Smooth muscle cell (in vitro differentiated cells): ENCODE measurements around the gene RNF222. TPM values are rescaled to one million over a fixed set of nuclear protein-coding genes. Genes with fewer than 3 reads are reported as not detected.

Source experiments
- DNase-seq: peaks from one replicate; lab custom pipeline; 2025; ENCODE audit not compliant: unreplicated experiment; lab: John Stamatoyannopoulos, UW
- H2AFZ ChIP-seq: fragments of 200-600 bp; sonication (generic); 2 replicates; pipeline ENCODE4 v1.6.0; 2016; ENCODE audit warnings: antibody characterized with exemption, low read depth, mild to moderate bottlenecking
- H3F3A ChIP-seq: fragments of 200-600 bp; sonication (generic); 2 replicates; pipeline ENCODE4 v1.6.0; 2017; ENCODE audit warnings: antibody characterized with exemption, low read depth
- H3K27ac ChIP-seq: fragments of 200-600 bp; sonication (generic); 2 replicates; pipeline ENCODE4 v1.5.1; 2016; ENCODE audit warnings: low read depth, mild to moderate bottlenecking
- H3K27me3 ChIP-seq: fragments of 200-600 bp; sonication (generic); 2 replicates; pipeline ENCODE4 v1.6.1; 2016; ENCODE audit warnings: low read depth, mild to moderate bottlenecking
- H3K36me3 ChIP-seq: fragments of 200-600 bp; sonication (generic); 2 replicates; pipeline ENCODE4 v1.5.1; 2016; ENCODE audit warnings: low read depth
- H3K4me1 ChIP-seq: fragments of 200-600 bp; sonication (generic); 2 replicates; pipeline ENCODE4 v1.5.1; 2016; ENCODE audit warnings: low read depth
- H3K4me2 ChIP-seq: fragments of 200-600 bp; sonication (generic); 2 replicates; pipeline ENCODE4 v1.6.0; 2016; ENCODE audit warnings: mild to moderate bottlenecking
- H3K4me3 ChIP-seq: fragments of 200-600 bp; sonication (generic); 2 replicates; pipeline ENCODE4 v1.5.1; 2016; ENCODE audit warnings: mild to moderate bottlenecking
- H3K79me2 ChIP-seq: fragments of 200-600 bp; sonication (generic); 2 replicates; pipeline ENCODE4 v1.6.0; 2016; ENCODE audit warnings: low read depth, mild to moderate bottlenecking
- H3K9ac ChIP-seq: fragments of 200-600 bp; sonication (generic); 2 replicates; pipeline ENCODE4 v1.6.0; 2016; ENCODE audit warnings: low read depth
- H3K9me3 ChIP-seq: fragments of 200-600 bp; sonication (generic); replicated peaks from 2 replicates; pipeline ENCODE4 v1.5.1; 2016; ENCODE audit warnings: low read depth
- H4K20me1 ChIP-seq: fragments of 200-600 bp; sonication (generic); 2 replicates; pipeline ENCODE4 v1.6.0; 2016; ENCODE audit warnings: low read depth
- whole genome bisulfite sequencing: methylation state at CpG from one replicate; pipeline ENCODE4 v1.1.7; 2016; ENCODE audit warnings: low lambda C conversion rate; 5-methylcytosine and 5-hydroxymethylcytosine counted together
- polyA plus RNA-seq: library from polyadenylated mRNA; unstranded; fragments of >200 nt; fragmentation: Nextera tagmentation; extraction: Ambion mirVana; gene quantifications from 2 replicates; pipeline ENCODE4 v1.2.1, GENCODE V29; 2016
- total RNA-seq: library from RNA; depleted of rRNA; stranded (reverse); fragments of >200 nt; gene quantifications from 2 replicates; pipeline ENCODE4 v1.2.3, GENCODE V29; 2014
- TF ChIP-seq, protein P1 (sequence below): fragments of 200-600 bp; sonication (generic); IDR thresholded peaks from 2 replicates; pipeline ENCODE4 v1.5.1; 2017; ENCODE audit warnings: borderline replicate concordance, mild to moderate bottlenecking, antibody characterized with exemption; ENCODE audit not compliant: insufficient read depth, poor library complexity, severe bottlenecking

The RNF222 gene
- total and polyA plus RNA-seq, 2 experiments from 2014 or later, result 0.49 to 0.54 TPM

DNA sequence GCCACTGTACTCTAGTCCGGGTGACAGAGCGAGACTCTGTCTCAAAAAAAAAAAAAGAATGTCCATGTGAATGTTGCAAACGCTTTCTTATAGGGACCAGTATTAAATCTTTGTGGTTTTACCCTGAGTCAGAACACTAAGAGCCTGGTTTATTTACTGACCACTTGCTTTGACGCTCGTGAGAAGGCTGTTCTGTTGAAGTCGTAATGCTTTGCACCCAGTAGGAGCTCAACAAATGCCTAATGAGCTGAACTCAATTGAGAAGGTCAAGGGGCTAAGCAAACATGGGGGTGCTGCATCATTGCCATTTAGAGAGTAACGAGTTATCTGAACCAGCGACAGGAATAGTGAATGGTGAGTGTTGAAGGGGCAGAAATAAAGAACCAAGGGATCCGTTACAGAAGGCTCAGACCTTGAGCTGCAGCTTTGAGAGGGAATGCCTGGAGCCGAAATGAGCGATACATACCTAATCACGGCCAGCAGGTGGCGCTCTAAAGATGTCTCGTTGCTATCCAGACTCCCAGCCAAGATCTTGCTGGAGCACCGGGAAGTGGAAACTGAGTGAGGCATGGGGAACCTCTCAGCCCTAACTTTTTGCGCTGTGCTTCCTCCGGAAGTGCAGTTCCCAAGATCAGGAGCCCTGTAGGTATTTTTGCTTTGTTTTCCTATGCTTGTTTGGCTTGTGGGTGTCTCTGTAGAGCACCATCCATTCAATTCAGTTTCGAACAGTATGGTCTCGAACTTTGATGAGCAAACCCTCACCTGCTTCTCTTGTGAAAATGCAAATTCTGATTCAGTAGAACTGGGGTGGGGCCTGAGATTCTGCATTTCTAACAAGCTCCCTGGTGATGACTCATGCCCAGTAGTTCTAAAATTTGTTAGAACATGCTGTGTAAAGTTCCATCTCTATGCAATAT lies 12.6 kb upstream of the RNF222 start:
- Histone ChIP-seq H3K27me3 (no peaks in the 10 kb centered on the region), H3K79me2 (no peaks in the 10 kb centered on the region), H3K36me3 (no peaks in the 10 kb centered on the region), H3F3A (no peaks in the 10 kb centered on the region), H2AFZ (peak overlapping the region; percentile 20), H3K4me3 (no peak overlapping the region), H3K9ac (no peak overlapping the region), H3K4me1 (no peaks in the 10 kb centered on the region), H3K4me2 (no peak overlapping the region), H3K27ac (peak overlapping the region; percentile 5), H3K9me3 (no peaks in the 10 kb centered on the region), H4K20me1 (no peaks in the 10 kb centered on the region)
- 29% methylated on average over 19 of the region's 19 CpGs for WGBS
- DNase-seq, result peak; percentile 65
- TF ChIP-seq, protein P1, sequence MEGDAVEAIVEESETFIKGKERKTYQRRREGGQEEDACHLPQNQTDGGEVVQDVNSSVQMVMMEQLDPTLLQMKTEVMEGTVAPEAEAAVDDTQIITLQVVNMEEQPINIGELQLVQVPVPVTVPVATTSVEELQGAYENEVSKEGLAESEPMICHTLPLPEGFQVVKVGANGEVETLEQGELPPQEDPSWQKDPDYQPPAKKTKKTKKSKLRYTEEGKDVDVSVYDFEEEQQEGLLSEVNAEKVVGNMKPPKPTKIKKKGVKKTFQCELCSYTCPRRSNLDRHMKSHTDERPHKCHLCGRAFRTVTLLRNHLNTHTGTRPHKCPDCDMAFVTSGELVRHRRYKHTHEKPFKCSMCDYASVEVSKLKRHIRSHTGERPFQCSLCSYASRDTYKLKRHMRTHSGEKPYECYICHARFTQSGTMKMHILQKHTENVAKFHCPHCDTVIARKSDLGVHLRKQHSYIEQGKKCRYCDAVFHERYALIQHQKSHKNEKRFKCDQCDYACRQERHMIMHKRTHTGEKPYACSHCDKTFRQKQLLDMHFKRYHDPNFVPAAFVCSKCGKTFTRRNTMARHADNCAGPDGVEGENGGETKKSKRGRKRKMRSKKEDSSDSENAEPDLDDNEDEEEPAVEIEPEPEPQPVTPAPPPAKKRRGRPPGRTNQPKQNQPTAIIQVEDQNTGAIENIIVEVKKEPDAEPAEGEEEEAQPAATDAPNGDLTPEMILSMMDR, result peak; percentile 91

- no peak overlapping the region for H3K4me3 ChIP-seq
- H3K36me3 ChIP-seq, result no peaks in the 10 kb centered on the region
- H3K27ac ChIP-seq, result no peak overlapping the region
- 67% methylated on average over 14 of the region's 14 CpGs for WGBS
- no peak overlapping the region for H3K9ac ChIP-seq
- no peaks in the 10 kb centered on the region for H3F3A ChIP-seq
- H2AFZ ChIP-seq, result no peak overlapping the region
- no peaks in the 10 kb centered on the region for H3K79me2 ChIP-seq
- H3K4me2 ChIP-seq, result no peak overlapping the region
- no peaks in the 10 kb centered on the region for H3K9me3 ChIP-seq
- H4K20me1 ChIP-seq, result no peaks in the 10 kb centered on the region
- TF ChIP-seq, protein P1, result no peak
- DNase-seq, result no peak
- no peaks in the 10 kb centered on the region for H3K4me1 ChIP-seq
- H3K27me3 ChIP-seq, result no peaks in the 10 kb centered on the region
Measured at GRCh38 chr17:8408371-8408770, 10.7 kb upstream of the RNF222 start.

- no peaks in the 10 kb centered on the region for H3K36me3 ChIP-seq
- TF ChIP-seq, protein P1, result no peak
- H3F3A ChIP-seq, result no peaks in the 10 kb centered on the region
- no peak overlapping the region for H3K27ac ChIP-seq
- no peak overlapping the region for H3K4me2 ChIP-seq
- DNase-seq, result no peak
- H2AFZ ChIP-seq, result no peak overlapping the region
- H3K27me3 ChIP-seq, result no peaks in the 10 kb centered on the region
- H3K9ac ChIP-seq, result no peak overlapping the region
- H3K4me1 ChIP-seq, result no peaks in the 10 kb centered on the region
- no peaks in the 10 kb centered on the region for H3K9me3 ChIP-seq
- no peaks in the 10 kb centered on the region for H3K79me2 ChIP-seq
- no peaks in the 10 kb centered on the region for H4K20me1 ChIP-seq
- 89% methylated on average over 2 of the region's 2 CpGs for WGBS
- no peak overlapping the region for H3K4me3 ChIP-seq
Measured at GRCh38 chr17:8406174-8406573, 8.5 kb upstream of the RNF222 start.

DNA sequence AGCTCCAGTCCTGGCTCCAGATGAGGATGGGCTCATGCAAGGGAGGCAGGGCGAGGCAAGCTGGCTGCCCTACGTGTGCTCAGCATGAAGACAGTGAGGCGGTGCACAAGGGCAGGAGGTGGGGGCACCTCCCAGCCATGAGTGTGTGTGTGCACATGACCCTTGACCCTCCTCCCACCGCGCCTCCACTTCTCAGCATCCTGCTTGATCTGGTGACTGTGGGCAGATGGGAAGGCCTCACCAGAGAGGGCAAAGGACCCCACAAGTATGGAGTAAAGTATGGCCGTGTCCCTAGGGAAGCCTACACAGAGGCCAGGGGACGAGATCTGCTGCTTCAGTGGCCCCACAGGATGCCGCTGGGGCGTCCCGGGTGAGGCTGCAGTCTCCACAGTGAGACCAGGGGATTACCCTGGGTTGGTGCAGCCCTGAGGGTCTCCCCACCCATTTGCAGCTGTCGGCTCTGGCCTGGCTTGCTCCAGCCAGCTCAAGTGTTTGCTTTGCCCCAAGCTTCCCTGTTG lies 7.9 kb upstream of the RNF222 start:
- 93% methylated on average over 11 of the region's 11 CpGs for WGBS
- no peaks in the 10 kb centered on the region for H3K9me3 ChIP-seq

More for the DNA sequence above, 7.9 kb upstream of the RNF222 start:
- no peaks in the 10 kb centered on the region for H3K4me1 ChIP-seq
- H3F3A ChIP-seq, result no peaks in the 10 kb centered on the region
- H3K27me3 ChIP-seq, result no peaks in the 10 kb centered on the region
- no peaks in the 10 kb centered on the region for H4K20me1 ChIP-seq
- H3K4me3 ChIP-seq, result no peak overlapping the region
- no peaks in the 10 kb centered on the region for H3K79me2 ChIP-seq
- H3K27ac ChIP-seq, result no peak overlapping the region
- no peak for DNase-seq
- no peaks in the 10 kb centered on the region for H3K36me3 ChIP-seq
- H3K9ac ChIP-seq, result no peak overlapping the region
- no peak overlapping the region for H3K4me2 ChIP-seq
- TF ChIP-seq, protein P1, result no peak
- H2AFZ ChIP-seq, result no peak overlapping the region
